ENCODE measurements around the gene AKAP13.

AKAP13 gene

DNA sequence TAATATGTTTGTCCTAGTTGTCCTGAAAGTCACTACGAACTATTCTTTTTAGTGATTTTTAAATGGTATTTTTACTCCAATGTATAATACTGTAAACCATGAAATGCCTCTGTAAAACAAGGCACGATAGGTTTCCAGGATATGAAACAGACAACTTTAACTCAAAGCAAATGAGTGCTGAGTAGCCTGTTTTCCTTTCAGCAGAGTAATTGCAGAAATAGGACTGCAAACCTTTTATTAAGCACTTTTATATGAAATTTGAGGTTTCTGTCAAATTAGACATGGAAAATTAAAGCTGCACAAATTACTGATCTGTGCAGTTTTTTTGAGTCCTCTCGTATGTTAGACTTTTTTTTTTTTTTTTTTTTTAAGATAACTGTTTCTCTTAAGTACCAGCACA is 16.2 kb downstream of the AKAP13 start:
- no peak for DNase-seq (ENCODE audit: low read depth)
- TF ChIP-seq, protein P1, sequence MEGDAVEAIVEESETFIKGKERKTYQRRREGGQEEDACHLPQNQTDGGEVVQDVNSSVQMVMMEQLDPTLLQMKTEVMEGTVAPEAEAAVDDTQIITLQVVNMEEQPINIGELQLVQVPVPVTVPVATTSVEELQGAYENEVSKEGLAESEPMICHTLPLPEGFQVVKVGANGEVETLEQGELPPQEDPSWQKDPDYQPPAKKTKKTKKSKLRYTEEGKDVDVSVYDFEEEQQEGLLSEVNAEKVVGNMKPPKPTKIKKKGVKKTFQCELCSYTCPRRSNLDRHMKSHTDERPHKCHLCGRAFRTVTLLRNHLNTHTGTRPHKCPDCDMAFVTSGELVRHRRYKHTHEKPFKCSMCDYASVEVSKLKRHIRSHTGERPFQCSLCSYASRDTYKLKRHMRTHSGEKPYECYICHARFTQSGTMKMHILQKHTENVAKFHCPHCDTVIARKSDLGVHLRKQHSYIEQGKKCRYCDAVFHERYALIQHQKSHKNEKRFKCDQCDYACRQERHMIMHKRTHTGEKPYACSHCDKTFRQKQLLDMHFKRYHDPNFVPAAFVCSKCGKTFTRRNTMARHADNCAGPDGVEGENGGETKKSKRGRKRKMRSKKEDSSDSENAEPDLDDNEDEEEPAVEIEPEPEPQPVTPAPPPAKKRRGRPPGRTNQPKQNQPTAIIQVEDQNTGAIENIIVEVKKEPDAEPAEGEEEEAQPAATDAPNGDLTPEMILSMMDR (IDR thresholded peaks at IDR 0.05; ENCODE audit: control insufficient read depth, insufficient read depth, low read depth, low read length, missing control alignments) = no peak
- no peak overlapping the region for H3K4me3 ChIP-seq (ENCODE audit: control insufficient read depth, low read depth, low read length)

DNA sequence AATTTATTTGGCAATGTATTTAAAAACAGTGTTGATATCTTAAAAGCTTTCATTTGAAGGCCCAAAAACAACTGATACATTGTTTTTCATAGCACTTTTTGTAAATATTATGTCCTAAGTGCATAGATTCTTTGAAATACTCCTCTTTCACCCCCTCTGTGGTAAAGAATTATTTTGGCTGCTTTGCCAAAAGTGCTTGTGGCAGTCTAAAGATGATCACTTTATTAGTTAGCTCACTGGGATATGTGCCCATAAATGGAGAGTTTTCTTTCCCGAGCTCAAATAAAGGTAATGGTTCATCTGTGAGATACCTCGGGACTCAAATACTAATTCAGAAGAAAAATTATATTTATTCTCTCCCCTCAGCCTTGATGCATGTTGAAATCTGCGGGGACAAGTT is 16.7 kb downstream of the AKAP13 start:
- no peak overlapping the region for H3K4me3 ChIP-seq (ENCODE audit: control insufficient read depth, low read depth, low read length)
- DNase-seq (ENCODE audit: low read depth) = no peak
- TF ChIP-seq, protein P1 (IDR thresholded peaks at IDR 0.05; ENCODE audit: control insufficient read depth, insufficient read depth, low read depth, low read length, missing control alignments) = no peak

DNA sequence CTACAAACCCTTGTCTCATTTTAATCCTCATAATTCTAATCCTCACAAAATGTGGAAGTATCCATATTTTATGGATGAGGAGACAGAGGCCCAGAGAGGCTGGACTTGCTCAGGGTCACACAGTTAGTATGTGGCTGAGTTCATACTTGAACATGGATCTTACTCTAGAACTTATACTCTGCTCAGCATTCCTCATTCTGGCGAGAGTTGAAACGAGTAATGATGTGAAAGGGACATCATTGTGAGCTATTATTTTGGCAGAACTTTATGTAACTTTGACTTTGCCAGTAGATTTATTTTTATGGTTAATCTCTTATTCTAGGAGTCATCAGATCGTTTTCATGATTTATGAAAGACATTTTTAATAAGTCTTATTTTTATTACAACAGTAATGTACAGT is 17.5 kb downstream of the AKAP13 start:
- no peak for DNase-seq (ENCODE audit: low read depth)
- TF ChIP-seq, protein P1 (IDR thresholded peaks at IDR 0.05; ENCODE audit: control insufficient read depth, insufficient read depth, low read depth, low read length, missing control alignments) = no peak
- no peak overlapping the region for H3K4me3 ChIP-seq (ENCODE audit: control insufficient read depth, low read depth, low read length)

DNA sequence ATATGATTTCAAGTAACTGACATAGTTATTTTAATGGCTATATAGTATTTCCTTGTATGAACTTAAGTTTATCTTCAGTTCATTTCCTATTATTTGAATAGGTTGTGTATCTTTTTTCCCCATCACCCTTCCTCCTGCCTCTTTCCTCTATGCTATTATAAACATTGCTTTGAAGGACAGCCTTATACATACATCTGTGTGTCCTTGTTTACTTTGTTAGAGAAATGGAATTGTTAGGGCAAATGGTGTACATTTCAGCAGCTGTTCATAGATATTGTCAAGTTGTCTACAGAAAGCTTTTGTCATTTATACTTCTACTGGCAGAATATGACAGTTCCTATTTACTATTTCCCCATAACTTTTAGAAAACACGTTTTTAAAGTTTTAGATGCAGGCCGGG is 18.4 kb downstream of the AKAP13 start:
- no peak for DNase-seq (ENCODE audit: low read depth)
- H3K4me3 ChIP-seq (ENCODE audit: control insufficient read depth, low read depth, low read length) = no peak overlapping the region
- TF ChIP-seq, protein P1 (IDR thresholded peaks at IDR 0.05; ENCODE audit: control insufficient read depth, insufficient read depth, low read depth, low read length, missing control alignments) = no peak

DNA sequence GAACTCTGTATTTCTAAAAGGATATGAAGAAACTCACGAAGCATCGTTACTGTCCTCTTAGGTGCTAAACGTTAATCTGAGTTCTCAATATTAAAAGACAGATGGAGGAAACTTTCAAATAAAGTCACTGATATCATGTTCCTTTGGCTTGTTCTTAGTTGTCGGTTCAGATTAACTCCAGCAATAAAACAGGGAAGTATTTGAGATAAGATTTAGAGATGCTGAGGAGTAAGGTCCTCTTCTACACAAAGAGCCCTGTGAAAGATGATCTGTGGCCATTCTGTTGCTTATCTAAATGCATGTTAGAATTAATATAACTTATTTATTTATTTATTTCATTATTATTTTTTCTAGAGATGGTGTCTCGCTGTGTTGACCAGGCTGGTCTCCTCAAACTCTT is 19.2 kb downstream of the AKAP13 start:
- H3K4me3 ChIP-seq (ENCODE audit: control insufficient read depth, low read depth, low read length) = no peak overlapping the region
- DNase-seq (ENCODE audit: low read depth) = no peak
- TF ChIP-seq, protein P1 (IDR thresholded peaks at IDR 0.05; ENCODE audit: control insufficient read depth, insufficient read depth, low read depth, low read length, missing control alignments) = no peak

DNA sequence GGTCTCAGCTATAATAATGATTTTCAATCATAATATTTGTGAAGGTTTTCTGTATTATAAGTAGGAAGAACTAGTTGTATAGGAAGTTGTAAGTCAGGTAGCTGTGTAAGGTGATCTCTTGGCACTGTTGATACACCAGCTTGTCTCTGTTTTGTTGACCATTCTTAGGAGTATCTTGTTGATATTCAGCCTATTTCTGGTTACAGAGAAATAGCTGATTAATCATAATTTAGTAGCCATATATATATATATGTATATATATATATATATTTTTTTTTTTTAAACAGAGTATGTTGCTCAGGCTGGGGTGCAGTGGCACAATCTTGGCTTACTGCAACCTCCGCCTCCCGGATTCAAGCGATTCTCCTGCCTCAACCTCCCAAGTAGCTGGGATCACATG is 20.2 kb downstream of the AKAP13 start:
- DNase-seq (ENCODE audit: low read depth) = no peak
- TF ChIP-seq, protein P1 (IDR thresholded peaks at IDR 0.05; ENCODE audit: control insufficient read depth, insufficient read depth, low read depth, low read length, missing control alignments) = no peak

More for the DNA sequence above, 20.2 kb downstream of the AKAP13 start:
- H3K4me3 ChIP-seq (ENCODE audit: control insufficient read depth, low read depth, low read length) = no peak overlapping the region
